ENCODE data around the gene RHBDD2.
"Not testable (repeated sequence)": the region's sequence is repeated elsewhere in the genome, so short reads cannot be mapped to it uniquely, and the experiment has no call there.

- not testable (repeated sequence) for TF ChIP-seq CTCF, POLR2A, POLR2AphosphoS5 (IDR thresholded peaks at IDR 0.05)
Measured at GRCh38 chr7:75845132-75845531, 33.7 kb upstream of the RHBDD2 start.

Data from breast epithelium (tissue), 3 donors.